GM21737 (cell line): Measurements from ENCODE around the gene WDFY3.

Experiments used
- ATAC-seq: cut with Tn5 transposase; IDR thresholded peaks from one replicate; pipeline ENCODE4 v1.9.1; 2021; ENCODE audit warnings: mild to moderate bottlenecking, moderate library complexity; ENCODE audit not compliant: unreplicated experiment

WDFY3 gene

GRCh38 chr4:84912741-84913140 lies 53.7 kb downstream of the WDFY3 start:
- ATAC-seq: no peak

- no peak for ATAC-seq
Observed at GRCh38 chr4:84908876-84909275, 57.6 kb downstream of the WDFY3 start.

- ATAC-seq: no peak
Observed at GRCh38 chr4:84907145-84907544, 59.3 kb downstream of the WDFY3 start.

GRCh38 chr4:84905646-84906045 lies 60.8 kb downstream of the WDFY3 start:
- no peak for ATAC-seq

GRCh38 chr4:84901740-84902281 lies 64.7 kb downstream of the WDFY3 start:
- no peak for ATAC-seq

GRCh38 chr4:84901173-84901572 lies 65.3 kb downstream of the WDFY3 start:
- ATAC-seq: no peak

- no peak for ATAC-seq
Observed at GRCh38 chr4:84899616-84900015, 66.9 kb downstream of the WDFY3 start.

GRCh38 chr4:84897516-84897915 lies 69.0 kb downstream of the WDFY3 start:
- ATAC-seq: no peak

GRCh38 chr4:84895283-84895682 lies 71.2 kb downstream of the WDFY3 start:
- no peak for ATAC-seq

GRCh38 chr4:84894621-84895020 lies 71.9 kb downstream of the WDFY3 start:
- ATAC-seq: no peak

GRCh38 chr4:84892950-84893349 lies 73.5 kb downstream of the WDFY3 start:
- ATAC-seq: no peak

- no peak for ATAC-seq
Observed at GRCh38 chr4:84887824-84888223, 78.7 kb downstream of the WDFY3 start.

- ATAC-seq: no peak
Observed at GRCh38 chr4:84879651-84880200, 86.8 kb downstream of the WDFY3 start.

- ATAC-seq: no peak
Observed at GRCh38 chr4:84878546-84878945, 87.9 kb downstream of the WDFY3 start.

GRCh38 chr4:84878090-84878489 lies 88.4 kb downstream of the WDFY3 start:
- no peak for ATAC-seq

GRCh38 chr4:84877051-84877833 lies 89.2 kb downstream of the WDFY3 start:
- ATAC-seq: no peak

- no peak for ATAC-seq
Observed at GRCh38 chr4:84875636-84876371, 90.7 kb downstream of the WDFY3 start.

- ATAC-seq: no peak
Observed at GRCh38 chr4:84874619-84875018, 91.9 kb downstream of the WDFY3 start.

- ATAC-seq: no peak
Observed at GRCh38 chr4:84870398-84871163, 95.9 kb downstream of the WDFY3 start.

GRCh38 chr4:84866295-84866694 lies 100.2 kb downstream of the WDFY3 start:
- no peak for ATAC-seq

- no peak for ATAC-seq
Observed at GRCh38 chr4:84865600-84865999, 100.9 kb downstream of the WDFY3 start.
